ENCODE measurements around the gene SAP25. TPM values are rescaled to one million over a fixed set of nuclear protein-coding genes. Genes with fewer than 3 reads are reported as not detected.
A peak's percentile ranks its signal among the peaks of the same experiment; 100 is the strongest.
"Not testable (repeated sequence)": the region's sequence is repeated elsewhere in the genome, so short reads cannot be mapped to it uniquely, and the experiment has no call there.

The SAP25 gene
- total and polyA plus RNA-seq, 2 experiments from 2014 or later, result 1.8 TPM; not detected in 1

DNA sequence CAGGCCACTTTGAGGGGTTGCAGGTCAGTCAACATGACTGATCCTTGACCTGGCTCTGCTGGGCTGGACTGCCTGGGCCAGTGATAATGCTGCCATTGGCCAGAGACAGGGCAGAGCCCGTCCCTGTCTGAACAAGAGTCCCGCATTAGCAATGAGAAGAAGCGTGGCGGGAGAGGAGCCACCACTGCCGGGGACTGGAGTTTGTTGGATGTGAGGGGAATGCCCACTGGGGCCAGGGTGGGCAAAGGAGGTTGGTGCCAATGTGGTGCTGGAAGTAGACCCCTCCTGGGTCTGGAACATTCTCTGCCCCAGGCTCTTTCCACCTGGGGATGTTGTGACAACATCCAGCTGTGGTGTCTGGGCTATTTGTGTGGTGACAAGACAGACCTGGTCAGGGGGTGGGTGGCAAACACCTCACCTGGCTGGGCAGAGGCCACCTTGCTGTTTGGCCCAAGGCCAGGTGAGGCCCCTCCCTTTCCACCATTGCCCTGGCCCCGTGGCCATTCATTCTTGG lies 7.6 kb downstream of the SAP25 start:
- no peaks in the 10 kb centered on the region for H3K9me2 ChIP-seq (replicated peaks; ENCODE audit: insufficient read depth)
- peaks cover 27% of the 10 kb centered on the region for H3K4me1 ChIP-seq (ENCODE audit: insufficient read depth)
- no peaks in the 10 kb centered on the region for H3K36me3 ChIP-seq (replicated peaks; ENCODE audit: insufficient read depth, low read depth)
- no peaks in the 10 kb centered on the region for H3K9me3 ChIP-seq (ENCODE audit: low read depth)
- no peaks in the 10 kb centered on the region for H4K20me1 ChIP-seq (ENCODE audit: insufficient read depth, poor library complexity, severe bottlenecking)
- no peak for DNase-seq (ENCODE audit: low spot score)
- H2AFZ ChIP-seq, result no peak overlapping the region
- H3K79me2 ChIP-seq, result no peaks in the 10 kb centered on the region
- H3K27me3 ChIP-seq, result no peaks in the 10 kb centered on the region
- TF ChIP-seq, protein P1, sequence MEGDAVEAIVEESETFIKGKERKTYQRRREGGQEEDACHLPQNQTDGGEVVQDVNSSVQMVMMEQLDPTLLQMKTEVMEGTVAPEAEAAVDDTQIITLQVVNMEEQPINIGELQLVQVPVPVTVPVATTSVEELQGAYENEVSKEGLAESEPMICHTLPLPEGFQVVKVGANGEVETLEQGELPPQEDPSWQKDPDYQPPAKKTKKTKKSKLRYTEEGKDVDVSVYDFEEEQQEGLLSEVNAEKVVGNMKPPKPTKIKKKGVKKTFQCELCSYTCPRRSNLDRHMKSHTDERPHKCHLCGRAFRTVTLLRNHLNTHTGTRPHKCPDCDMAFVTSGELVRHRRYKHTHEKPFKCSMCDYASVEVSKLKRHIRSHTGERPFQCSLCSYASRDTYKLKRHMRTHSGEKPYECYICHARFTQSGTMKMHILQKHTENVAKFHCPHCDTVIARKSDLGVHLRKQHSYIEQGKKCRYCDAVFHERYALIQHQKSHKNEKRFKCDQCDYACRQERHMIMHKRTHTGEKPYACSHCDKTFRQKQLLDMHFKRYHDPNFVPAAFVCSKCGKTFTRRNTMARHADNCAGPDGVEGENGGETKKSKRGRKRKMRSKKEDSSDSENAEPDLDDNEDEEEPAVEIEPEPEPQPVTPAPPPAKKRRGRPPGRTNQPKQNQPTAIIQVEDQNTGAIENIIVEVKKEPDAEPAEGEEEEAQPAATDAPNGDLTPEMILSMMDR (IDR thresholded peaks at IDR 0.05; ENCODE audit: poor library complexity), result no peak
- TF ChIP-seq EZH2 (IDR thresholded peaks at IDR 0.05; ENCODE audit: borderline replicate concordance), result no peak
- no peak for TF ChIP-seq EZH2phosphoT487 (IDR thresholded peaks at IDR 0.05; ENCODE audit: low read depth, severe bottlenecking, unreplicated experiment)
- WGBS (ENCODE audit: low lambda C conversion rate, missing lambda C conversion rate), result 83% methylated on average over 6 of the region's 6 CpGs
- no peak overlapping the region for H3K4me2 ChIP-seq
- H3K4me3 ChIP-seq, result no peak overlapping the region
- no peak overlapping the region for H3K27ac ChIP-seq

GRCh38 chr7:100565133-100565571 lies 8.5 kb downstream of the SAP25 start:
- H3K4me3 ChIP-seq, result no peak overlapping the region
- H4K20me1 ChIP-seq (ENCODE audit: insufficient read depth, poor library complexity, severe bottlenecking), result no peaks in the 10 kb centered on the region
- no peaks in the 10 kb centered on the region for H3K36me3 ChIP-seq (replicated peaks; ENCODE audit: insufficient read depth, low read depth)
- no peak for TF ChIP-seq EZH2phosphoT487 (IDR thresholded peaks at IDR 0.05; ENCODE audit: low read depth, severe bottlenecking, unreplicated experiment)
- TF ChIP-seq EZH2 (IDR thresholded peaks at IDR 0.05; ENCODE audit: borderline replicate concordance), result no peak
- TF ChIP-seq, protein P1 (IDR thresholded peaks at IDR 0.05; ENCODE audit: poor library complexity), result no peak
- no peaks in the 10 kb centered on the region for H3K9me2 ChIP-seq (replicated peaks; ENCODE audit: insufficient read depth)
- H3K4me2 ChIP-seq, result no peak overlapping the region
- H2AFZ ChIP-seq, result no peak overlapping the region
- WGBS (ENCODE audit: low lambda C conversion rate, missing lambda C conversion rate), result 93% methylated on average over 11 of the region's 11 CpGs
- no peaks in the 10 kb centered on the region for H3K27me3 ChIP-seq
- H3K9me3 ChIP-seq (ENCODE audit: low read depth), result no peaks in the 10 kb centered on the region
- DNase-seq (ENCODE audit: low spot score), result no peak
- no peak overlapping the region for H3K27ac ChIP-seq
- H3K4me1 ChIP-seq (ENCODE audit: insufficient read depth), result peaks cover 18% of the 10 kb centered on the region
- H3K79me2 ChIP-seq, result no peaks in the 10 kb centered on the region

DNA sequence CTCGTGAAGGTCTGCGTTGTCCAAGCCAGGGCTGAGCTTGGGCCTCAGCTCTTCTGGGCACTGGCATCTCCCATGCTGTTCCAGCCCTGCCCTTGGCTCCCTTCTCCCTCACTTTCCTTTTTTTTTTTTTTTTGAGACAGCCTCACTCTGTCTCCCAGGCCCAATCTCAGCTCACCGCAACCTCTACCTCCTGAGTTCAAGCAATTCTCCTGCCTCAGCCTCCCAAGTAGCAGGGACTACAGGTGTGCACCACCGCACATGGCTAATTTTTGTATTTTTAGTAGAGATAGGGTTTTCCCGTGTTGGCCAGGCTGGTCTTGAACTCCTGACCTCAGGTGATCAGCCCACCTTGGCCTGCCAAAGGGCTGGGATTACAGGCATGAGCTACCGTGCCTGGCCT lies 9.3 kb downstream of the SAP25 start:
- H4K20me1 ChIP-seq (ENCODE audit: insufficient read depth, poor library complexity, severe bottlenecking); H3K4me3 ChIP-seq; H3K9me3 ChIP-seq (ENCODE audit: low read depth); DNase-seq (ENCODE audit: low spot score); H3K36me3 ChIP-seq (replicated peaks; ENCODE audit: insufficient read depth, low read depth); H3K4me2 ChIP-seq; H3K9me2 ChIP-seq (replicated peaks; ENCODE audit: insufficient read depth); H3K79me2 ChIP-seq; H3K27me3 ChIP-seq; H3K27ac ChIP-seq; H2AFZ ChIP-seq: not testable (repeated sequence)
- WGBS (ENCODE audit: low lambda C conversion rate, missing lambda C conversion rate), result 92% methylated on average over 6 of the region's 6 CpGs
- H3K4me1 ChIP-seq (ENCODE audit: insufficient read depth), result peaks cover 10% of the 10 kb centered on the region

DNA sequence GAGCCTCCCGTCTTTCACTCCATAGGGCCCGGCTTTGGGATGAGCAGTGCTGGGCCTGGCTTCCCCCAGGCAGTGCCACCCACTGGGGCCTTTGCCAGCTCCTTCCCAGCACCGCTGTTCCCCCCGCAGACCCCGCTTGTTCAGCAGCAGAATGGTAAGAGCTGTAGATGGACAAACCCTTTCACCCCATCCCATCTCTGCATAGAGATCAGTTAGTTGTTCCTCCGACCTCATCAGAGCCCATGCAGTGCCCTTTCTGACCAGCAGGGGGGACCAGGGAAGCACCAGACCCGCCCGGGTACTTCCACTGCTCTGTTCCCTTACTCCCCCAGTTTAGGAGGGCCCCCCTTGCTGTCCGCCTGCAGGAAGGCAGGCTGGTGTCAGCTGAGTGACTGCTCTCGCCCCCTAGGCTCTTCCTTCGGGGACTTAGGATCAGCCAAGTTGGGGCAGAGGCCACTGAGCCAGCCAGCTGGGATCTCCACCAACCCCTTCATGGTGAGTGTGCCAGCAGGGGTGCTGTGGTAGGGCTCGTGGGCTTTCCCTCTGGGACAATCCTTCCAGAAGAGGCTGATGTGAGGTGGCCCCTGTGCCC lies 9.8 kb downstream of the SAP25 start:
- no peaks in the 10 kb centered on the region for H4K20me1 ChIP-seq (ENCODE audit: insufficient read depth, poor library complexity, severe bottlenecking)
- no peaks in the 10 kb centered on the region for H3K9me3 ChIP-seq (ENCODE audit: low read depth)
- no peak overlapping the region for H3K4me3 ChIP-seq
- H3K36me3 ChIP-seq (replicated peaks; ENCODE audit: insufficient read depth, low read depth), result no peaks in the 10 kb centered on the region
- no peak overlapping the region for H3K27ac ChIP-seq
- no peaks in the 10 kb centered on the region for H3K9me2 ChIP-seq (replicated peaks; ENCODE audit: insufficient read depth)
- no peak for TF ChIP-seq EZH2 (IDR thresholded peaks at IDR 0.05; ENCODE audit: borderline replicate concordance)
- TF ChIP-seq, protein P1 (IDR thresholded peaks at IDR 0.05; ENCODE audit: poor library complexity), result peak; percentile 81
- H3K4me2 ChIP-seq, result no peak overlapping the region
- H3K4me1 ChIP-seq (ENCODE audit: insufficient read depth), result peaks cover 8% of the 10 kb centered on the region
- no peaks in the 10 kb centered on the region for H3K27me3 ChIP-seq
- DNase-seq (ENCODE audit: low spot score), result peak; percentile 85
- no peak overlapping the region for H2AFZ ChIP-seq
- H3K79me2 ChIP-seq, result no peaks in the 10 kb centered on the region
- 55% methylated on average over 12 of the region's 12 CpGs for WGBS (ENCODE audit: low lambda C conversion rate, missing lambda C conversion rate)
